Suprapubic skin (tissue), 4 donors: ENCODE data around the gene SP5.

Experiments
- EP300 ChIP-seq: sonication (generic); formaldehyde crosslinking; IDR thresholded peaks from one replicate; pipeline ENCODE4 v1.6.1; 2017; ENCODE audit warnings: antibody characterized with exemption
- POLR2AphosphoS5 ChIP-seq, 3 donors: sonication (generic); formaldehyde crosslinking; IDR thresholded peaks; one replicate each; pipeline ENCODE4 v1.6.1; 2017; ENCODE audit warnings: antibody characterized with exemption in 3 of 3
- TF ChIP-seq, protein P1 (sequence below), 2 donors: fragments of 200-600 bp in 1 of 2; fragments of 450-650 bp in 1 of 2; sonication (generic) in 1 of 2; IDR thresholded peaks; one replicate each; pipeline ENCODE4 v1.5.1; 2016 to 2019; ENCODE audit warnings: antibody characterized with exemption in 2 of 2, mild to moderate bottlenecking in 1 of 2, moderate library complexity in 1 of 2

DNA sequence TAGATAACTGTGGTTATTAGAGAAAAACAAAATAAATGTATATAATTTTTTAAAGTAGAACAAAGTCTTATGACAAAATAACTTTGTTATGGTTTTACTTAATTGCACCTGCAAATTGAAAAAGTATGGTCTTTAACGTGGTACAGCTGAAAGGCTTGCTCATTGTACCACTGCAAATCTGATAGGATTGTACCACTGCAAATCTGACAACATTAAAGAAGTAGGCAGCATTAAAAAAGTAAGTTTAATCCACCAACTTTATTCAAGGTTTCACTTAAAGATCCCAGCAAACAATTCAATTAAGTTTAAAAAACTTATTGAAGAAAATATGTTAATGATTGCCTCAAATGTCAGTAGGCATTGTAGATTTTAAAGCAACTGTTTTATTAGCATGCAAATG, 4.7 kb downstream of the SP5 start:
- TF ChIP-seq EP300 (no peak), POLR2AphosphoS5 (IDR thresholded peaks at IDR 0.05) (no peak)
- TF ChIP-seq, protein P1, sequence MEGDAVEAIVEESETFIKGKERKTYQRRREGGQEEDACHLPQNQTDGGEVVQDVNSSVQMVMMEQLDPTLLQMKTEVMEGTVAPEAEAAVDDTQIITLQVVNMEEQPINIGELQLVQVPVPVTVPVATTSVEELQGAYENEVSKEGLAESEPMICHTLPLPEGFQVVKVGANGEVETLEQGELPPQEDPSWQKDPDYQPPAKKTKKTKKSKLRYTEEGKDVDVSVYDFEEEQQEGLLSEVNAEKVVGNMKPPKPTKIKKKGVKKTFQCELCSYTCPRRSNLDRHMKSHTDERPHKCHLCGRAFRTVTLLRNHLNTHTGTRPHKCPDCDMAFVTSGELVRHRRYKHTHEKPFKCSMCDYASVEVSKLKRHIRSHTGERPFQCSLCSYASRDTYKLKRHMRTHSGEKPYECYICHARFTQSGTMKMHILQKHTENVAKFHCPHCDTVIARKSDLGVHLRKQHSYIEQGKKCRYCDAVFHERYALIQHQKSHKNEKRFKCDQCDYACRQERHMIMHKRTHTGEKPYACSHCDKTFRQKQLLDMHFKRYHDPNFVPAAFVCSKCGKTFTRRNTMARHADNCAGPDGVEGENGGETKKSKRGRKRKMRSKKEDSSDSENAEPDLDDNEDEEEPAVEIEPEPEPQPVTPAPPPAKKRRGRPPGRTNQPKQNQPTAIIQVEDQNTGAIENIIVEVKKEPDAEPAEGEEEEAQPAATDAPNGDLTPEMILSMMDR (IDR thresholded peaks at IDR 0.05): no peak
